ENCODE measurements around the gene EPC2.

- TF ChIP-seq CTCF (IDR thresholded peaks at IDR 0.05 in 2 of 3, conservative IDR thresholded peaks at IDR 0.05 in 1 of 3; ENCODE audit: borderline replicate concordance in 1 of 3, insufficient read depth in 1 of 3, low read depth in 2 of 3, low read length in 2 of 3): no peak
- no peak for TF ChIP-seq RAD21 (IDR thresholded peaks at IDR 0.05; ENCODE audit: low read depth)
- TF ChIP-seq, protein P1, sequence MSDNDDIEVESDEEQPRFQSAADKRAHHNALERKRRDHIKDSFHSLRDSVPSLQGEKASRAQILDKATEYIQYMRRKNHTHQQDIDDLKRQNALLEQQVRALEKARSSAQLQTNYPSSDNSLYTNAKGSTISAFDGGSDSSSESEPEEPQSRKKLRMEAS (IDR thresholded peaks at IDR 0.05): no peak
- TF ChIP-seq POLR2AphosphoS5 (IDR thresholded peaks at IDR 0.05; ENCODE audit: low read depth, low read length): no peak
- TF ChIP-seq EZH2 (IDR thresholded peaks at IDR 0.05): no peak
These were observed 1.6 kb downstream of the EPC2 start for GRCh38 chr2:148646231-148646559.

Data from HCT116 (cell line).